HCT116 (cell line): ENCODE results near the gene MED16. TPM values are rescaled to one million over a fixed set of nuclear protein-coding genes. Genes with fewer than 3 reads are reported as not detected.

Experiments
- ATAC-seq: fragments of 200-7000 bp; cut with Tn5 transposase; 2 replicates; pipeline ENCODE4 v1.9.1; 2020; ENCODE audit warnings: mild to moderate bottlenecking, moderate library complexity
- BruUV-seq: library from RNA; stranded (reverse); fragments of 400-500 nt; replicated peaks from 2 replicates; lab custom pipeline; 2021; lab: Mats Ljungman, UMichigan
- CTCF ChIA-PET: fragments of 300-600 bp; sonication (Branson Sonifier 250); formaldehyde crosslinking; loops from one replicate; lab custom pipeline; 2021; ENCODE audit warnings: antibody characterized with exemption; lab: Charles Lee
- POLR2A ChIA-PET: fragments of 300-600, 350-600 bp; sonication (Branson Sonifier 250); formaldehyde crosslinking; loops from one replicate; lab custom pipeline; 2021; ENCODE audit warnings: antibody characterized with exemption; lab: Charles Lee
- RAD21 ChIA-PET, 2 experiments: fragments of 300-600 bp; sonication (Branson Sonifier 250); formaldehyde crosslinking; loops; one replicate each; lab custom pipeline; 2023; ENCODE audit warnings: low total read pairs in 2 of 2; ENCODE audit not compliant: uncharacterized antibody in 2 of 2, unreplicated experiment in 2 of 2, low non-redundant PET in 1 of 2; lab: Charles Lee
- DNase-seq: peaks from one replicate; pipeline ENCODE4 v3.0.0-alpha.2; 2010; ENCODE audit warnings: low read depth, low spot score
- H2AFZ ChIP-seq: fragments of 200-600 bp; shearing (Covaris generic), sonication (generic); 2 replicates; pipeline ENCODE4 v1.6.1; 2017; ENCODE audit warnings: low read depth, mixed run types, mixed read lengths, antibody characterized with exemption, low read length; ENCODE audit not compliant: poor library complexity, severe bottlenecking
- H3K27ac ChIP-seq: 2 replicates; pipeline ENCODE4 v1.5.1; 2012; ENCODE audit warnings: low read depth, low read length
- H3K27me3 ChIP-seq: fragments of 200-600 bp; sonication (generic); 2 replicates; pipeline ENCODE4 v1.6.1; 2016; ENCODE audit warnings: mixed run types, low read length, mixed read lengths; ENCODE audit not compliant: insufficient read depth
- H3K36me3 ChIP-seq, 2 experiments: fragments of 200-500 bp in 1 of 2; fragments of 200-600 bp in 1 of 2; sonication (Bioruptor generic) in 1 of 2; sonication (generic) in 1 of 2; 2 replicates each; pipeline versions ENCODE4 v1.5.1 to v1.6.1; 2014 to 2016; ENCODE audit warnings: low read length in 2 of 2, inconsistent platforms in 1 of 2, mixed read lengths in 1 of 2, mixed run types in 1 of 2; ENCODE audit not compliant: insufficient read depth in 2 of 2, control insufficient read depth in 1 of 2
- H3K4me1 ChIP-seq, 2 experiments: fragments of 200-600 bp in 1 of 2; sonication (generic) in 1 of 2; 2 replicates each; pipeline versions ENCODE4 v1.5.1 to v1.6.1; 2012 to 2017; ENCODE audit warnings: low read length in 2 of 2, inconsistent platforms in 1 of 2, mild to moderate bottlenecking in 1 of 2, mixed read lengths in 1 of 2, mixed run types in 1 of 2, moderate library complexity in 1 of 2; ENCODE audit not compliant: insufficient read depth in 2 of 2, control insufficient read depth in 1 of 2
- H3K4me2 ChIP-seq: fragments of 200-600 bp; sonication (generic); 2 replicates; pipeline ENCODE4 v1.6.1; 2017; ENCODE audit warnings: mixed run types, low read length, mixed read lengths
- H3K4me3 ChIP-seq, 2 experiments: fragments of 200-600 bp in 1 of 2; sonication (generic) in 1 of 2; replicated peaks in 1 of 2; 2 replicates each; pipeline ENCODE4 v1.5.1; 2011 to 2016; ENCODE audit warnings: low read length in 2 of 2, control low read depth in 1 of 2, low read depth in 1 of 2, mild to moderate bottlenecking in 1 of 2, mixed read lengths in 1 of 2, mixed run types in 1 of 2
- H3K79me2 ChIP-seq: fragments of 200-600 bp; sonication (generic); 2 replicates; pipeline ENCODE4 v1.6.1; 2017; ENCODE audit warnings: mild to moderate bottlenecking, mixed run types, low read length, moderate library complexity, mixed read lengths; ENCODE audit not compliant: insufficient read depth
- H3K9ac ChIP-seq: fragments of 200-600 bp; sonication (generic); 2 replicates; pipeline ENCODE4 v1.6.1; 2016; ENCODE audit warnings: low read length, mixed read lengths
- H3K9me2 ChIP-seq: fragments of 200-600 bp; sonication (generic), shearing (Covaris generic); 2 replicates; pipeline ENCODE4 v1.6.1; 2017; ENCODE audit warnings: mixed run types, mild to moderate bottlenecking, moderate library complexity; ENCODE audit not compliant: insufficient read depth
- H3K9me3 ChIP-seq, 2 experiments: fragments of 200-500 bp in 1 of 2; fragments of 200-600 bp in 1 of 2; sonication (Bioruptor generic) in 1 of 2; sonication (generic) in 1 of 2; 2 replicates each; pipeline ENCODE4 v1.6.1; 2014 to 2017; ENCODE audit warnings: low read length in 2 of 2, mixed read lengths in 2 of 2, inconsistent platforms in 1 of 2, low read depth in 1 of 2, mild to moderate bottlenecking in 1 of 2, mixed run types in 1 of 2, moderate library complexity in 1 of 2; ENCODE audit not compliant: control insufficient read depth in 1 of 2, insufficient read depth in 1 of 2
- H4K20me1 ChIP-seq: fragments of 200-600 bp; sonication (generic), shearing (Covaris generic); 2 replicates; pipeline ENCODE4 v1.6.1; 2017; ENCODE audit warnings: mixed run types, mild to moderate bottlenecking, moderate library complexity; ENCODE audit not compliant: insufficient read depth
- EGR1 ChIP-seq: IDR thresholded peaks from 2 replicates; pipeline ENCODE4 v1.6.1; 2012; ENCODE audit warnings: low read depth
- FOSL1 ChIP-seq: IDR thresholded peaks from 2 replicates; pipeline ENCODE4 v1.6.1; 2012; ENCODE audit warnings: low read depth
- POLR2AphosphoS5 ChIP-seq: IDR thresholded peaks from 2 replicates; pipeline ENCODE4 v1.6.1; 2011; ENCODE audit warnings: mild to moderate bottlenecking, low read depth, low read length, moderate library complexity
- RAD21 ChIP-seq: IDR thresholded peaks from 2 replicates; pipeline ENCODE4 v1.6.1; 2012; ENCODE audit warnings: low read depth, mild to moderate bottlenecking
- REST ChIP-seq: IDR thresholded peaks from 2 replicates; pipeline ENCODE4 v1.6.1; 2012; ENCODE audit warnings: low read depth
- TCF7L2 ChIP-seq: IDR thresholded peaks from 2 replicates; pipeline ENCODE4 v1.7.0; 2011; ENCODE audit warnings: borderline replicate concordance, inconsistent platforms; ENCODE audit not compliant: insufficient read depth, insufficient read length; ENCODE audit errors: extremely low read depth
- YY1 ChIP-seq: IDR thresholded peaks from 2 replicates; pipeline ENCODE4 v1.6.1; 2011; ENCODE audit warnings: low read length, low read depth, moderate library complexity, mild to moderate bottlenecking; ENCODE audit not compliant: insufficient replicate concordance; ENCODE audit errors: extremely low read depth
- ZFX ChIP-seq: fragments of 450-650 bp; IDR thresholded peaks from 2 replicates; pipeline ENCODE4 v1.6.1; 2017
- intact Hi-C: fragments of 100-400 bp; cut with micrococcal nuclease; formaldehyde crosslinking; loops from 2 replicates; pipeline ENCODE4 v1.10.0; 2022
- total RNA-seq: library from RNA; stranded (reverse); gene quantifications from one replicate; pipeline ENCODE4 v1.2.1, GENCODE V29; 2021; ENCODE audit not compliant: unreplicated experiment
- TF ChIP-seq, protein P1 (sequence below): IDR thresholded peaks from 2 replicates; pipeline ENCODE4 v1.6.1; 2011; ENCODE audit warnings: mild to moderate bottlenecking, low read length, moderate library complexity; ENCODE audit not compliant: insufficient replicate concordance; ENCODE audit errors: extremely low read depth
- TF ChIP-seq, protein P2 (sequence below), 3 experiments: fragments of 200-600 bp in 1 of 3; sonication (generic) in 1 of 3; IDR thresholded peaks in 2 of 3; conservative IDR thresholded peaks in 1 of 3; 2 replicates each; pipeline ENCODE4 v1.5.1; 2012 to 2017; ENCODE audit warnings: low read depth in 2 of 3, low read length in 2 of 3, antibody characterized with exemption in 1 of 3, borderline replicate concordance in 1 of 3, control low read depth in 1 of 3, mild to moderate bottlenecking in 1 of 3, mixed read lengths in 1 of 3, mixed run types in 1 of 3, moderate library complexity in 1 of 3; ENCODE audit not compliant: insufficient read depth in 1 of 3
- TF ChIP-seq, protein P3 (sequence below): IDR thresholded peaks from 2 replicates; pipeline ENCODE4 v1.6.1; 2012

MED16 gene
- total RNA-seq, 1 experiment from 2014 or later: 73.6 TPM

- no TSS peak for BruUV-seq
- no peaks in the 10 kb centered on the region for H4K20me1 ChIP-seq
- peak; percentile 25 for ATAC-seq
Observed at GRCh38 chr19:924553-925086, 31.6 kb upstream of the MED16 start.

More at GRCh38 chr19:924553-925086, 31.6 kb upstream of the MED16 start:
- intact Hi-C loops: loop anchor here (1.0 to 10.0 kb wide), 2 partner anchors 58 to 260 kb away; no protein-coding TSS in a partner anchor
- H3K4me2 ChIP-seq: peak overlapping the region; percentile 99
- no peaks in the 10 kb centered on the region; a peak in 1 of 4 replicates for H3K36me3 ChIP-seq
- ChIA-PET CTCF (interaction anchor here (1.0 to 2.4 kb wide), 2 partner anchors 59 to 60 kb away, joined by 8 to 21 read pairs; partner anchors contain the start of gene WDR18), POLR2A (interaction anchor here (0.7 to 2.7 kb wide), 4 partner anchors 59 to 154 kb away, joined by 3 to 9 read pairs (median 5); partner anchors contain the start of gene WDR18), RAD21 (no interaction called here)
- H3K4me3 ChIP-seq: peak overlapping the region; percentile 84 to 87
- no peak overlapping the region for H2AFZ ChIP-seq
- H3K9ac ChIP-seq: peak overlapping the region; percentile 92
- peak overlapping the region; percentile 91 for H3K27ac ChIP-seq
- no peaks in the 10 kb centered on the region for H3K27me3 ChIP-seq
- H3K79me2 ChIP-seq: peaks cover 19% of the 10 kb centered on the region
- no peaks in the 10 kb centered on the region for H3K9me2 ChIP-seq
- H3K4me1 ChIP-seq: peaks cover 13 to 49% of the 10 kb centered on the region in 2 experiments
- H3K9me3 ChIP-seq: no peaks in the 10 kb centered on the region
- no peak for DNase-seq
- TF ChIP-seq REST (no peak), RAD21 (no peak), YY1 (no peak), EGR1 (peak; percentile 74), ZFX (no peak), FOSL1 (no peak), TCF7L2 (no peak), POLR2AphosphoS5 (peak; percentile 37; the same call in 1 of the 2 replicates)
- TF ChIP-seq, protein P1, sequence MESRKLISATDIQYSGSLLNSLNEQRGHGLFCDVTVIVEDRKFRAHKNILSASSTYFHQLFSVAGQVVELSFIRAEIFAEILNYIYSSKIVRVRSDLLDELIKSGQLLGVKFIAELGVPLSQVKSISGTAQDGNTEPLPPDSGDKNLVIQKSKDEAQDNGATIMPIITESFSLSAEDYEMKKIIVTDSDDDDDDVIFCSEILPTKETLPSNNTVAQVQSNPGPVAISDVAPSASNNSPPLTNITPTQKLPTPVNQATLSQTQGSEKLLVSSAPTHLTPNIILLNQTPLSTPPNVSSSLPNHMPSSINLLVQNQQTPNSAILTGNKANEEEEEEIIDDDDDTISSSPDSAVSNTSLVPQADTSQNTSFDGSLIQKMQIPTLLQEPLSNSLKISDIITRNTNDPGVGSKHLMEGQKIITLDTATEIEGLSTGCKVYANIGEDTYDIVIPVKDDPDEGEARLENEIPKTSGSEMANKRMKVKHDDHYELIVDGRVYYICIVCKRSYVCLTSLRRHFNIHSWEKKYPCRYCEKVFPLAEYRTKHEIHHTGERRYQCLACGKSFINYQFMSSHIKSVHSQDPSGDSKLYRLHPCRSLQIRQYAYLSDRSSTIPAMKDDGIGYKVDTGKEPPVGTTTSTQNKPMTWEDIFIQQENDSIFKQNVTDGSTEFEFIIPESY: no peak
- TF ChIP-seq, protein P2, sequence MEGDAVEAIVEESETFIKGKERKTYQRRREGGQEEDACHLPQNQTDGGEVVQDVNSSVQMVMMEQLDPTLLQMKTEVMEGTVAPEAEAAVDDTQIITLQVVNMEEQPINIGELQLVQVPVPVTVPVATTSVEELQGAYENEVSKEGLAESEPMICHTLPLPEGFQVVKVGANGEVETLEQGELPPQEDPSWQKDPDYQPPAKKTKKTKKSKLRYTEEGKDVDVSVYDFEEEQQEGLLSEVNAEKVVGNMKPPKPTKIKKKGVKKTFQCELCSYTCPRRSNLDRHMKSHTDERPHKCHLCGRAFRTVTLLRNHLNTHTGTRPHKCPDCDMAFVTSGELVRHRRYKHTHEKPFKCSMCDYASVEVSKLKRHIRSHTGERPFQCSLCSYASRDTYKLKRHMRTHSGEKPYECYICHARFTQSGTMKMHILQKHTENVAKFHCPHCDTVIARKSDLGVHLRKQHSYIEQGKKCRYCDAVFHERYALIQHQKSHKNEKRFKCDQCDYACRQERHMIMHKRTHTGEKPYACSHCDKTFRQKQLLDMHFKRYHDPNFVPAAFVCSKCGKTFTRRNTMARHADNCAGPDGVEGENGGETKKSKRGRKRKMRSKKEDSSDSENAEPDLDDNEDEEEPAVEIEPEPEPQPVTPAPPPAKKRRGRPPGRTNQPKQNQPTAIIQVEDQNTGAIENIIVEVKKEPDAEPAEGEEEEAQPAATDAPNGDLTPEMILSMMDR (IDR thresholded peaks at IDR 0.05 in 2 of 3, conservative IDR thresholded peaks at IDR 0.05 in 1 of 3; ENCODE audit: borderline replicate concordance in 1 of 3, insufficient read depth in 1 of 3, low read depth in 2 of 3, low read length in 2 of 3): no peak
- TF ChIP-seq, protein P3, sequence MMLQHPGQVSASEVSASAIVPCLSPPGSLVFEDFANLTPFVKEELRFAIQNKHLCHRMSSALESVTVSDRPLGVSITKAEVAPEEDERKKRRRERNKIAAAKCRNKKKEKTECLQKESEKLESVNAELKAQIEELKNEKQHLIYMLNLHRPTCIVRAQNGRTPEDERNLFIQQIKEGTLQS: no peak
